Stimulated activated CD8-positive, alpha-beta memory T cell treated with anti-CD3 and anti-CD28 coated beads, Interleukin-2, amount 100 ng/mL, for 1 hour (primary cell): Measurements from ENCODE around the gene KCNC1.

Source experiments
- DNase-seq, 2 donors: peaks; one replicate each; pipeline ENCODE4 v3.0.0-alpha.2; 2020; ENCODE audit warnings: low read depth in 2 of 2

The KCNC1 gene

DNA sequence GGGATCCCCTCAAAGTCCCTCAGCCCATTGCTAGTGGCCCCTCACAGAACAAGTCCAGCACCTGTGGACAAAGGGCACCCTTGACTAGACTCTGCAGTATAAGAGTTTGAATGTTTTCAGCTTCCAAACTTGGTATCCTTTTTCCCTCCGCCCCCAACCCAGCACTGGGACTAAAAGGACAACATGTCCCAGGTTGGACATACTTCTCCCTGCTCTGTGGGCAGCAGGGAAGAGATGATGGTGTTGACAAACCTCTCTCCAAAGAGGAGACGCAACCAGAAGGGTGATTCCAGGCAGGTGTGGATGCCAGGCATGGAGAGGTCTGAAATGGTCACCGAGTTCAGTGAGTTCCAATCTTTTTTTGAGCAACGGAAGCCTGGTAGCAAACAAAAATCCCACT is 19.7 kb upstream of the KCNC1 start:
- no peak for DNase-seq

DNA sequence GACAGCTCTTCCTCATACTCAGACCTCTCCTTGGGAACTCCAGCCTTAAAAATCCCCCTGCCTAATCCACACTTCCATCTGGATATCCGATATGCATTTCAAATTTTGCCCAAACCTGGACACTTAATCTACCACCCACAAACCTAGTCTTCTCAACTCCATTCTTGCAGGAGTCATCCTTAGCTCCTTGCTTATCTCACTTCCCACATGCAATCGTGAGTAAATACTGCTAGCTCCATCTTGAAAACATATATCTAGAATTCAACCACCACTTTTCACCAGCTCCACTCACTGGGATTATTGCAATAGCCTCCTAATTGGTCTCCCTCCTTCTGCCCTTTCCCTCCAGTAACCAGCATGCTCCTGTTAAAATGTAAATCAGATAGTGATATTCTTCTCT is 17.8 kb upstream of the KCNC1 start:
- no peak for DNase-seq

DNA sequence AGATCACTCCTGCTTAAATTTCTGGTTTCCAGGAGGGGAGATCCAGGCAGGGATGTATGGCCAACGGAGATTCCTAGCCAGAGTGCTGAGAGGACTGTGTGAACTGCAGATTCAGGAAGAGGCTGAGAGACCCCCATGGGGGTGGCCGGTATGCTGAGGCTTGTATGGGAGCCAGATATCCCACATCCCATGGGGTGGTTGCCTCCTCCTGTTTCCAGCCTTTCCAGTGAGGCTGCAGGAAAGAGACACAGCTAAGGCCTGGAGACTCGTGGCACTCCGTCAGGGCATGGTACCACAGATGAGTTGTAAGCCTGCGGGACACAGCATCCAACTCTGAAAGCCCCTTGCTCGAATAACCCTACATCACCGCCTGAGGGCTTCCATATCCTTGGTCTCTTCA is 16.6 kb upstream of the KCNC1 start:
- DNase-seq, result no peak

DNA sequence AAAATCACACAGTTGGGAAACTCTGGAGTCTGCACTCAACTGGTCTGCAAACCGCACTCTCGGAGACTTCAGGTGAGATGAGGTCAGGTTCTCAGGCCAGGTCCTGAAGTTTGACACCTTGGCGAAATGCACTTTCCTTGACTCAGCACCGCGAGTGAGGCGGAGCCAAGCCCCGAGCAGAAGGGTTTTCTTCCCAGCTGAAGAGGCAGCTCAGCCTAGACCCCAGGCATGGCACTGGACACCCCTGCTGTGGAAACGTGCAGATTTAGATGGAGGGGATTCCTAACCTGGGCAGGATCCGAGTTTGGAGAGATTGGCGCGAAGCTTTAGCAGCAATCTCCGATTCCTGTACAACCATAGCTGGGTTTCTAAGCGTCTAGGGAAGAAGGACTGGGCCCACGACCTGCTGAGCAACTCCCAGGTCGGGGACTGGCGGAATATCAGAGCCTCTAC is 16.0 kb upstream of the KCNC1 start:
- DNase-seq, result no peak

DNA sequence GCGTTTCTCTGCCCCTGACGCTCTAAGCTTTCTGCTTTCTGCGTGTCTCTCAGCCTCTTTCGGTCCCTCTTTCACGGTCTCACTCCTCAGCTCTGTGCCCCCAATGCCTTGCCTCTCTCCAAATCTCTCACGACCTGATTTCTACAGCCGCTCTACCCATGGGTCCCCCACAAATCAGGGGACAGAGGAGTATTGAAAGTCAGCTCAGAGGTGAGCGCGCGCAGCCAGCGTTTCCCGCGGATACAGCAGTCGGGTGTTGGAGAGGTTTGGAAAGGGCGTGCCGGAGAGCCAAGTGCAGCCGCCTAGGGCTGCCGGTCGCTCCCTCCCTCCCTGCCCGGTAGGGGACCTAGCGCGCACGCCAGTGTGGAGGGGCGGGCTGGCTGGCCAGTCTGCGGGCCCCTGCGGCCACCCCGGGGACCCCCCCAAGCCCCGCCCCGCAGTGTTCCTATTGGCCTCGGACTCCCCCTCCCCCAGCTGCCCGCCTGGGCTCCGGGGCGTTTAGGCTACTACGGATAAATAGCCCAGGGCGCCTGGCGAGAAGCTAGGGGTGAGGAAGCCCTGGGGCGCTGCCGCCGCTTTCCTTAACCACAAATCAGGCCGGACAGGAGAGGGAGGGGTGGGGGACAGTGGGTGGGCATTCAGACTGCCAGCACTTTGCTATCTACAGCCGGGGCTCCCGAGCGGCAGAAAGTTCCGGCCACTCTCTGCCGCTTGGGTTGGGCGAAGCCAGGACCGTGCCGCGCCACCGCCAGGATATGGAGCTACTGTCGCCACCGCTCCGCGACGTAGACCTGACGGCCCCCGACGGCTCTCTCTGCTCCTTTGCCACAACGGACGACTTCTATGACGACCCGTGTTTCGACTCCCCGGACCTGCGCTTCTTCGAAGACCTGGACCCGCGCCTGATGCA is 15.3 kb upstream of the KCNC1 start, which contains the start of gene MYOD1:
Gene MYOD1, plus strand, starts transcription at position 544 of the 910 bp plus-strand sequence. Its CDS starts 212 bp downstream, at position 756.
- DNase-seq, result no peak

DNA sequence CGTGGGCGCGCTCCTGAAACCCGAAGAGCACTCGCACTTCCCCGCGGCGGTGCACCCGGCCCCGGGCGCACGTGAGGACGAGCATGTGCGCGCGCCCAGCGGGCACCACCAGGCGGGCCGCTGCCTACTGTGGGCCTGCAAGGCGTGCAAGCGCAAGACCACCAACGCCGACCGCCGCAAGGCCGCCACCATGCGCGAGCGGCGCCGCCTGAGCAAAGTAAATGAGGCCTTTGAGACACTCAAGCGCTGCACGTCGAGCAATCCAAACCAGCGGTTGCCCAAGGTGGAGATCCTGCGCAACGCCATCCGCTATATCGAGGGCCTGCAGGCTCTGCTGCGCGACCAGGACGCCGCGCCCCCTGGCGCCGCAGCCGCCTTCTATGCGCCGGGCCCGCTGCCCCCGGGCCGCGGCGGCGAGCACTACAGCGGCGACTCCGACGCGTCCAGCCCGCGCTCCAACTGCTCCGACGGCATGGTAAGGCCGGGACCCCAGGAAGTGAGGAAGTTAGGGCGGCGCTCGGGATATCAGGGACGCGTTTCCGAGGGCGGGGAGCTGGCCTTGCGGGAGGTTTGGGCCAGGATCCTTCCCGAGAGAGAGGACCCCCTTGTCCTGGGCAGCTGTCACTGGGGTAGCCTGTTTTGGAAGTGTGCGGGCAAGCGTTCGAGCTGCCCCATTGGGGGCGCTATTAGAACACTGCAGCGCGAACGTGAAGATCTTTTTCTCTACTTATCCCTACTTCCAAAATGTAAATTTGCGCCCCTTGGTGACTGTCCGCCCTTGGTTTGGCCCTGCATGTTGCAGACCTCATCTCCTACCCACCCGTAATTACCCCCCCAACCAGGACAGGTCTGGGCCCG is 14.4 kb upstream of the KCNC1 start:
- DNase-seq, result no peak

DNA sequence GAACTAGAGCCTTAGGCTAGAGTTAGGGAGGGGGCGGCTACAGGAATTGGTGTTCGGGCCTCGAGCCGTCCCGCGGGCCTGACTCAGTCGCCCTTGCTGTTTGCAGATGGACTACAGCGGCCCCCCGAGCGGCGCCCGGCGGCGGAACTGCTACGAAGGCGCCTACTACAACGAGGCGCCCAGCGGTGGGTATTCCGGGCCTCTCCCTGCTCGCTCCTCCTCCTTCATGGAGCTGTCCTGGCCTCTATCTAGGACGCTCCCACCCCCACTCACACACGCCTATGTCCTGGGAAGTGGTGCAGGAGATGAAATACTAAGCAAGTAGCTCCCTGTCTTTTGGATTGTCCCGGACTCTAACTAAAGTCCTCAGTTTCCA is 13.8 kb upstream of the KCNC1 start:
- DNase-seq, result no peak

DNA sequence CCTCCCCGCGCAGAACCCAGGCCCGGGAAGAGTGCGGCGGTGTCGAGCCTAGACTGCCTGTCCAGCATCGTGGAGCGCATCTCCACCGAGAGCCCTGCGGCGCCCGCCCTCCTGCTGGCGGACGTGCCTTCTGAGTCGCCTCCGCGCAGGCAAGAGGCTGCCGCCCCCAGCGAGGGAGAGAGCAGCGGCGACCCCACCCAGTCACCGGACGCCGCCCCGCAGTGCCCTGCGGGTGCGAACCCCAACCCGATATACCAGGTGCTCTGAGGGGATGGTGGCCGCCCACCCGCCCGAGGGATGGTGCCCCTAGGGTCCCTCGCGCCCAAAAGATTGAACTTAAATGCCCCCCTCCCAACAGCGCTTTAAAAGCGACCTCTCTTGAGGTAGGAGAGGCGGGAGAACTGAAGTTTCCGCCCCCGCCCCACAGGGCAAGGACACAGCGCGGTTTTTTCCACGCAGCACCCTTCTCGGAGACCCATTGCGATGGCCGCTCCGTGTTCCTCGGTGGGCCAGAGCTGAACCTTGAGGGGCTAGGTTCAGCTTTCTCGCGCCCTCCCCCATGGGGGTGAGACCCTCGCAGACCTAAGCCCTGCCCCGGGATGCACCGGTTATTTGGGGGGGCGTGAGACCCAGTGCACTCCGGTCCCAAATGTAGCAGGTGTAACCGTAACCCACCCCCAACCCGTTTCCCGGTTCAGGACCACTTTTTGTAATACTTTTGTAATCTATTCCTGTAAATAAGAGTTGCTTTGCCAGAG is 13.2 kb upstream of the KCNC1 start:
- no peak for DNase-seq

DNA sequence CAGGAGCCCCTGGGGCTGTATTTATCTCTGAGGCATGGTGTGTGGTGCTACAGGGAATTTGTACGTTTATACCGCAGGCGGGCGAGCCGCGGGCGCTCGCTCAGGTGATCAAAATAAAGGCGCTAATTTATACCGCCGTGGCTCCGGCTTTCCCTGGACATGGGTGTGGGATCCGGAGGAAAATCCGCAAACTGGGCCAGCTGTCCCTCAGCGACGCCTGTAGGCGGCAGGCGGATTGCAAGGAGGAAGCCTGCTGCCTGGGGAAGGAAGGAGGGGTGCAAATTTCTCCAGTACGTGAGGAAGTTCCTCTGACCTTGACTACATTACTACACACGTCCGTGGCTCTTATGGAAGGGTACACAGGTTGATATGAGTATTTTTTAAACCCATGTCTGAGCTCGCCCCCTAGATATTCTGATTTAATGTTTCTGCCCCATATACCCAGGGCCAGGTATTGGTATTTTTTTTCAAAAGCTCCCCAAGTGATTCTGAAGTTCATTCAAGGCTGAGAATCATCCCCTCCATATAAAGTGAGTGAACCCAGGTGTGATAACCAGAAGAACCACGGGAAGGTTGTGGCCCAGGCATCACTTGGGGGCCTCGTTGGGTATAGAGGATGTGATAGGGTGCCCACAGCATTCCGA is 12.5 kb upstream of the KCNC1 start:
- DNase-seq, result no peak

DNA sequence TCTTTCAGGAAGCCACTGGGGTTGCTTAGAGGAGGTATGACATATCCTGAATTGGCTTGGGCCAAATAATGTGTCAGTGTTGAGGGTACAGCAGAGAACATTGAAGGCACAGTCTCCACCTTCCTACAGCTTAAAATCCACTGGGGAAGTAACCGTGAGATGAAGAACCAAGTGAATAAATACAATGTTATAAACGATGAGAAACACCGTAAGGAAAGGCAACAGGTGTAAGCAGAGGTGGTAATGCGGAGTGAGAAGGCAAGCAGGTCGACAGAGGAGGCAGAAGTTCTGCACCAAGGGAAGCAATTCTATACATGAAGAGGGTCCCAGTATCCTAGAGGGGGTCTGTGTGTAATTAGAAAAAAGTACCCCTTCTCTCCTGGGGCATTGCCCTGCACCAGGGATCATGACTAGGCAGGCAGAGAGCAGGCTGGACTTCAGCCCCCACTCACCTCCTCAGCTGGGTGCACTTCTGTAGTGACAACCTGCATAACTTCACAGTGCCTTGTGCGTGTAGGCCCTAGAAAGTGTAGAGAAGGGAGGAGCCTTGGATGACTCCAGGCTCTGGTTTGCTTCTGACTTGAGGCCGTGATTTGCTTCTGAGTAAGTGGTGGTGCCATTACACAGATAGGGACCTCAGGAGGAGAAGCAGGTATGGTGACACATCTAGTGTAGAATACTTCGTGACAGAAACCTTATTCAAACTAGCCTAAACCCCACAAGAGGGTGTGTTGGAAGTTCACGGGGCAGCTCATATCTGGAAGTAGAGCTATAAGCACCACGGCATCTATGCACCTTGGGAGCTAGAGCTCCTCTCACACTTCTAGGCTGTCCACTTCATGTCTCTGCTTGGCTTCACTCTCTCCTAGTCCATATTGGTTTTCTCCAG is 10.3 kb upstream of the KCNC1 start:
- DNase-seq, result no peak

DNA sequence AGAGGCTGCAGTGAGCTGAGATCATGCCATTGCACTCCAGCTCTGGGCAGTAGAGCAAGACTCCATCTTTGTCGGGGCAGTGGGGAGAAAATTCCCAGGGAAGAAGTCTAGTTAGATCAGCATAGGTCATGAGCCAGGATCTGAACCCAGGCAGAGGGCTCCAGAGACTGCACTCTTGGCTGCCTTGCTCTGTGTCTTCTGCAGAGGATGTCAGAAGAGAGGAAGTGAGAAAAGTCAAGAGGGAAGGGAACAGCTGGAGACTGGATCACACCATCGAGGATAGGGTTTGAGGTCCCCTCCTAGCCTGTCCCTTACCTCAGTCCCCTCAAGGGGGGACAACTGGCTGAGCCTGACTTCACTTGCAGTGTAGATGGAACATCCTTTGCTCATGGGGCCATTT is 9.4 kb upstream of the KCNC1 start:
- DNase-seq, result no peak

DNA sequence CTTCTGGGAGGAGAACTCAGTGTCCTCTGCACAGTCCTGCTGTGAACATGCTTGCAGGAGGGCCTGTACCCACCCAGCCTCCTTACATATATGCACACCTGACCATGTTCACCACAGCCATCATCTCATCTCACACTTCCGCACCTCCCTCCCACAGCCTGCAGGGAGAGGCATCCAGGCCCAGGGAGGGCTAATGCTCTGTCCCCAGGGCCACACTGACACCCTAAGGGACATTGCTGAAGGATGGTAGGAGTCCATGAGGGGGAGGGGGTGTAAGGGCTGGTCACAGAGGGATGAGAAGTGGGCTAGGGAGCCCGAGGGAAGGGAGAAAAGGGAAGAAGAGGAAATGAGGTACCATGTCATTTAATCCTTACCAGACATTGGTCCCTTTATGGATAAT is 4.4 kb upstream of the KCNC1 start:
- no peak for DNase-seq

DNA sequence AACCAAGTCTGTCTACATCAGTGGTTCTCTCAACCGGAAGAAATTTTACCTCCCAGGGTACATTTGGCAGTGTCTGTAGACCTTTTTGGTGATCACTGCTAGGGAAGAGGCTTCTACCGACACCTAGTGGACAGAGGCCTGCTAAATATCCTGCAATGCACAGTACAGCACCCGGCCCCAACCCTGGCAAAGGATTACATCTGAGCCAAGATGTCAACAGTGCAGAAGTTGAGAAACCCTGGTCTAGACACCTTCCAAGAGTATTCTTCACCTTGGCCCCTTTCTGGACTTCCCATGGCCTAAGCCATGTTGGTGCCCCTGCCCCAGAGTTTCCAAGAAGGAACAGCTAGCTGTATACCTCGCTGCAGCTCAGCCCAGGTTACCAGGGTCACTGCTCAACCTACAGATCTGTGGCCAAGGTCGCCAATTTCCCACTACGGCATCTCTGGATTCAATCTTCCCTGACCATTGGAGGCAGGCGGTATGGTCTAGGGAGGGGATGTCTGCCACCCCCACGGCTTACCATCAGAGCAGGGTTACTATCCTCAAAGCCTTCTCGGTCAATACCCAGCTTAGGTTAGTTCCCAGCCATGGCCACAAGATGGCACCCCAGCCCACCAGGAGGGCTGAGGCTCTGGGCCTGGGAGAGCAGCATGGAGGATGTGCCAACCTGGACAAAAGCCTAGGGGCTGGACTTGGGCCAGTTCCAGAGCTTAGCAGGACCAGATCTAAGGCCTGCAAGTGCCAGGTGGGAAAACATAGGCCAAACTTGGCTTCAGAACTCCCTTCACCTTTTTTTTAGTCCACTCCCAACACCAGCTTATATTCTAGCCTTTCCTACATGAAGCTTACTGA is 3.7 kb upstream of the KCNC1 start:
- DNase-seq, result peak; percentile 10 to 16

DNA sequence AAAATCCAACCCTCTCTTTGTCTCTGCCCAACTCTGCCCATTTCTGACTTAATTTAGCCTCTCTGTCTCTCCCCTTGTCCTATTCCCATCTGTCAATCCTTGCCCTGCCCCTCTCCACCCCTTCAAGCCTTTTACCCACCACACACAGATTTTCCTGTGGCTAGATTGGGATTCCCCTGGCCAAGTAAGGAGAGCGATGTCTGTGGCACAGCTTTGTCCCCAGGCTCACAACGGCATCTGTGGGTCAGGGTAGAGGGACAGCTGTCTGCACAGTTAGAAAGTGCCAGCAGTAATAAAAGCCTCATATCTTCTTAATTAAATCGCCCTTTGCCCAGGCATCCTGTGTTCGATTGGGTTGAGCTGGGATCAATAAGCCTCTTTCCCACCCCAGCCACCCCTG is 1.3 kb upstream of the KCNC1 start:
- DNase-seq, result no peak

DNA sequence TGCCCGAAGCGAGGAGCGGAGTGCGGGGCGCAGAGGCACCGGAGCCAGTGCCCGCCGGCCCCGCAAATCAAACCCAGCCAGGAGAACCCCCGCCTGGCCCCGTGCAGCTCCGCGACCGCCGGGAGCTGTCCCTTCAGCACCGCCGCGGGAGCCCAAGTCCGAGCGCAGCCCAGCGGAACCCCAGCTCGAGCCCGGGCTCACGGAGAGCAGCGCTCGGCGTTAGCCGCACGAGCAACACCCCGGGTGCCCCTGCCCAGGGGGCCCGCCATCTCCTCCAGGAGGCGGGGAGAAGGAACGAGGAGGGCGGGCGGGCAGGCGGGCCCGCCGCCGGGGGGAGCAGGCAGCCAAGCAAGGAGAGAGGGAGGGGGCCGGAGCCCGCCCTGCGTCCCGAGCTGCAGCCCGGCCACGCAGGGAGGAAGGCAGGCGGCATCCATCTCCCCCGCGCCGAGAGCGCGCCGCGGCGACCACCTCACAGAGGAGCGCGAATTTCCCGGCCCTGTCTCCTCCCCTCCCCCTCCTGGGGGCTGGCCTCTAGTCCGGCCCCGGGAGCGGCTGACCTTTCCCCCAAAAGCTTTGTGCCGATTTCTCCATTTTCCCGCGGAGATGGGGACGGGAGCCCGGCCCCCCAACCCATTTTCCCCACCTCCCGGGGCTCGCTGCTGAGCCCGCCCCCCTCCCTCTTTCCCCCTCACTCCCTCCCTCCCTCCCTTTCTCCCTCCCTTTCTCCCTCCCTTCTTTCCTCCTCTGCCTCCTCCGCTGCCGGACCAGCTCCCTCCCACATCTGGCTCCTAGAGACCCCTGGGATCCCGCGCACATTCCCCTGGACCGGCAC is 621 bp downstream of the KCNC1 start:
- no peak for DNase-seq

DNA sequence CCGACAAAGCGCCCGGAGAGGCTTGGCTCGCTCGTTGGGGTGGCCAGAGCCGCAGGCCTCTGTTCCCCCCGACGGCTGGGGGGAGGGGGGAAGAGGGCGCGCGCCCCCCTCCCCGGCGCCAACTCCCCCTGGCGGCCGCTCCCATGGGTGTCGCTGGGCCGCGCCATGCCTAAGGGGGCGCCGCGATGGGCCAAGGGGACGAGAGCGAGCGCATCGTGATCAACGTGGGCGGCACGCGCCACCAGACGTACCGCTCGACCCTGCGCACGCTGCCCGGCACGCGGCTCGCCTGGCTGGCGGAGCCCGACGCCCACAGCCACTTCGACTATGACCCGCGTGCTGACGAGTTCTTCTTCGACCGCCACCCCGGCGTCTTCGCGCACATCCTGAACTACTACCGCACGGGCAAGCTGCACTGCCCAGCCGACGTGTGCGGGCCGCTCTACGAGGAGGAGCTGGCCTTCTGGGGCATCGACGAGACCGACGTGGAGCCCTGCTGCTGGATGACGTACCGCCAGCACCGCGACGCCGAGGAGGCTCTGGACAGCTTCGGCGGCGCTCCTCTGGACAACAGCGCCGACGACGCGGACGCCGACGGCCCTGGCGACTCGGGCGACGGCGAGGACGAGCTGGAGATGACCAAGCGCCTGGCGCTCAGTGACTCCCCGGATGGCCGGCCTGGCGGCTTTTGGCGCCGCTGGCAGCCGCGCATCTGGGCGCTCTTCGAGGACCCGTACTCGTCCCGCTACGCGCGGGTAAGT is 1.4 kb downstream of the KCNC1 start:
- no peak for DNase-seq

DNA sequence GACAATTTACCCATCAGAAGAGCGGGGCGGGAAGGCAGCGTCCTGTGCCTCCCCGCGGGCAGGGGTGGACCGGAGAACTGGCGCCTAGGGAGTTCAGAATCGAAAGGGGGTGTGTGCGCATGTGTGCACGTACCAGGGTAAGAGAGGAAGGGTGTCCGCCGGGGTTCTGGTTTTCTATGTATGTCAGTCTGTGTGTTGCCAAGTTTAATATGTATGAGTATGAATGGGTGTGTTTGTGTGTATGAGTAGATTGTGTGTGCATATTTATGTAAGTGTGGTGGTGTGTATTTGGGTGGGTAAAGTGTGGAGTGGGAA is 2.0 kb downstream of the KCNC1 start:
- DNase-seq, result no peak
